Body of pancreas (tissue), 4 donors: ENCODE results near the gene LSM10. TPM values are rescaled to one million over a fixed set of nuclear protein-coding genes. Genes with fewer than 3 reads are reported as not detected.

Experiments used
- ATAC-seq: fragments of 150-250 bp; one replicate; pipeline ENCODE4 v1.9.1; 2016
- DNase-seq, 4 donors: peaks; one replicate each; pipeline ENCODE4 v3.0.0-alpha.2; 2019
- H3K27ac ChIP-seq, 4 donors: fragments of 200-600 bp; sonication (generic); 1 replicate in 3 of 4; 2 replicates in 1 of 4; pipeline versions ENCODE4 v1.5.1 to v1.6.1; 2016 to 2019; ENCODE audit warnings: mild to moderate bottlenecking in 1 of 4, mixed read lengths in 1 of 4, moderate library complexity in 1 of 4
- H3K27me3 ChIP-seq, 2 donors: fragments of 200-600 bp; sonication (generic); one replicate each; pipeline ENCODE4 v1.6.0; 2016; ENCODE audit warnings: mild to moderate bottlenecking in 1 of 2
- H3K36me3 ChIP-seq, 2 donors: fragments of 200-600 bp; sonication (generic); replicated peaks in 1 of 2; 2 replicates each; pipeline ENCODE4 v1.5.1; 2016; ENCODE audit warnings: low read depth in 2 of 2; ENCODE audit not compliant: insufficient read depth in 1 of 2
- H3K4me1 ChIP-seq: fragments of 200-600 bp; sonication (generic); one replicate; pipeline ENCODE4 v1.6.0; 2016
- H3K4me3 ChIP-seq, 2 donors: fragments of 200-600 bp; sonication (generic); 1 replicate in 1 of 2; 2 replicates in 1 of 2; pipeline ENCODE4 v1.5.1; 2016 to 2019
- H3K9me3 ChIP-seq, 3 donors: fragments of 200-600 bp; sonication (generic); 1 replicate in 2 of 3; 2 replicates in 1 of 3; pipeline ENCODE4 v1.5.1; 2016
- CTCF ChIP-seq, 7 experiments: fragments of 450-650 bp in 4 of 7; fragments of 200-600 bp in 3 of 7; sonication (generic) in 3 of 7; IDR thresholded peaks; one replicate each; pipeline ENCODE4 v1.5.1; 2016 to 2019; ENCODE audit warnings: antibody characterized with exemption in 7 of 7
- POLR2A ChIP-seq, 3 donors: fragments of 450-650 bp; IDR thresholded peaks; one replicate each; pipeline ENCODE4 v1.6.1; 2016; ENCODE audit warnings: antibody characterized with exemption in 3 of 3, mild to moderate bottlenecking in 2 of 3
- WGBS, 2 donors: methylation state at CpG; one replicate each; pipeline ENCODE4 v1.1.5; 2017; 5-methylcytosine and 5-hydroxymethylcytosine counted together
- intact Hi-C: fragments of 100-400 bp; cut with DNase I; formaldehyde crosslinking; loops from one replicate; pipeline ENCODE4 v1.15.1; 2023
- total RNA-seq, 2 donors: library from RNA; depleted of rRNA; stranded (reverse); fragments of >200 nt; gene quantifications; one replicate each; pipeline ENCODE4 v1.1.0, GENCODE V29; 2016

LSM10 gene
- total RNA-seq, 2 donors from 2014 or later = 12.2 to 21.8 TPM

DNA sequence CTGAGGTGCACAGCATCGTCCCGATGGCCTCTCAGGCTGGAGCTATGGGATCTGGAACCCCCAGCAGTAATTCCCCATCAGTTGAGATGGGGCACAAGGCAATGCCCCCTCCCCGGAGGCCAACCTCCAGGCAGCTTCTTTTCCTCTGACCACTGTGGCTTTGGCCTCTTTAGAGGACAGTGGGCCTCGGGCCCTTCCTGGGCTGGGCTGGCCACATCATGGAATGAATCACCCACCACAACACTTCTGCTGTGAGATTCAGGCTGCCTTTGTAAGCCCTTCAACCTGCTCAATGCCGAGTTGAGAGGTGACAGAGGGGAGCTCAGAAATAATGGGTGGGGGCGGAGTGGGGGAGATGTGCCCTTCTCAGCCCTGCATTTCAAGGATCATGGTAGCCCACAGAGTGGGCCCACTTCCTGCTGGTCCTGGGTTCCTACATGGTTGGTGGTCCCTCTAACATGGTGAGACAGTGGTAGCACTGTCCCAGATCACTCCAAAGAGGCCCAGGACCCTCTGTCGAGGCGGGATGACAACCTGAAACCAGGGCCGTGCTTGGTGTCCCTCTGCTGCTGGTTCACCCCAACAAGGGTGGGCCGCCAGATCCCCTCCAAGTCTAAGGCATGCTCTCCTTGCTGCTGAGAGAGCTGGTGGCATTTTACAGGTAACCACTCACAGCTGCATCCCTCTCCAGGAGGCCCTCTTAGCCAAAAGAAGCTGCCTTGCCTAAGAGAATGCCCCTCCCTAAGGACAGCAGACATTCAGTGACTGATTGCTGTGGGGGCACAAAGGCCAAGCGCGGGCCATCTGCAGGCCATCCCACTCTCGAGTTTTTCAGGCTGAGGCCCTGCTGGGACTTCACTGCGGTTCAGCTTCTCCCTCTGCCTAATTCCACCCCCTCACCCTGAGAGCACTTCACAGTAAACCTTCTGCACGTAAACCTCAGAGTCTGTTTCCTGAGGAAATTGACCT is 44.5 kb downstream of the LSM10 start:
- Histone ChIP-seq H3K36me3 (peaks cover 0 to 36% of the 10 kb centered on the region in 2 donors), H3K27me3 (no peaks in the 10 kb centered on the region), H3K4me1 (no peaks in the 10 kb centered on the region), H3K4me3 (no peak overlapping the region), H3K9me3 (no peaks in the 10 kb centered on the region), H3K27ac (no peak overlapping the region)
- TF ChIP-seq CTCF (IDR thresholded peaks at IDR 0.05) (no peak), POLR2A (IDR thresholded peaks at IDR 0.05) (no peak)
- ATAC-seq = no peak
- DNase-seq = no peak
- intact Hi-C loops = no loop called here
- 86 to 87% methylated on average over 7 to 14 of the region's 15 CpGs for WGBS, 2 donors

- Histone ChIP-seq H3K27ac (peak overlapping the region in 1 of 4 donors; percentile 31), H3K36me3 (peaks cover 0 to 37% of the 10 kb centered on the region in 2 donors), H3K27me3 (no peaks in the 10 kb centered on the region), H3K4me3 (no peak overlapping the region), H3K4me1 (no peaks in the 10 kb centered on the region), H3K9me3 (no peaks in the 10 kb centered on the region)
- ATAC-seq = no peak
- TF ChIP-seq POLR2A (IDR thresholded peaks at IDR 0.05) (no peak), CTCF (IDR thresholded peaks at IDR 0.05) (no peak)
- DNase-seq = no peak
- 70 to 73% methylated on average over 10 to 13 of the region's 13 CpGs for WGBS, 2 donors
- intact Hi-C loops = no loop called here
Measured at GRCh38 chr1:36352125-36352909, 45.4 kb downstream of the LSM10 start.

GRCh38 chr1:36351227-36351977 is 46.3 kb downstream of the LSM10 start:
- H3K4me3 ChIP-seq = no peak overlapping the region
- ATAC-seq (no peak), DNase-seq (no peak)
- peaks cover 0 to 46% of the 10 kb centered on the region in 2 donors for H3K36me3 ChIP-seq
- intact Hi-C loops = no loop called here
- H3K27ac ChIP-seq = peak overlapping the region in 2 of 4 donors; percentile 31 to 34
- 75 to 85% methylated on average over 14 of the region's 14 CpGs for WGBS, 2 donors
- H3K9me3 ChIP-seq = no peaks in the 10 kb centered on the region
- no peaks in the 10 kb centered on the region for H3K27me3 ChIP-seq
- no peaks in the 10 kb centered on the region for H3K4me1 ChIP-seq
- TF ChIP-seq POLR2A (IDR thresholded peaks at IDR 0.05) = no peak
- TF ChIP-seq CTCF (IDR thresholded peaks at IDR 0.05) = no peak

GRCh38 chr1:36350659-36351226 is 47.0 kb downstream of the LSM10 start:
- WGBS, 2 donors = 71 to 78% methylated on average over 1 to 13 of the region's 13 CpGs
- no peaks in the 10 kb centered on the region for H3K9me3 ChIP-seq
- no peaks in the 10 kb centered on the region for H3K27me3 ChIP-seq
- DNase-seq (peak in 1 of 4 donors; percentile 34), ATAC-seq (peak; percentile 48)
- no peak overlapping the region for H3K4me3 ChIP-seq
- peaks cover 0 to 48% of the 10 kb centered on the region in 2 donors for H3K36me3 ChIP-seq
- peak overlapping the region in 2 of 4 donors; percentile 31 to 34 for H3K27ac ChIP-seq
- TF ChIP-seq POLR2A (IDR thresholded peaks at IDR 0.05) (no peak), CTCF (IDR thresholded peaks at IDR 0.05) (no peak)
- intact Hi-C loops = no loop called here
- no peaks in the 10 kb centered on the region for H3K4me1 ChIP-seq
